Measurements from ENCODE around the gene FAM200B.

The FAM200B gene

GRCh38 chr4:15681372-15682241 lies at the start of gene FAM200B:
TSS of gene FAM200B (plus strand) at chr4:15681827. CDS start at chr4:15686978, 5,151 bp downstream.
- in situ Hi-C loops (cut with HindIII; ENCODE audit: low sequenced_read_pairs) = no loop called here

- in situ Hi-C loops (cut with HindIII; ENCODE audit: low sequenced_read_pairs) = no loop called here
These were observed 44.8 kb upstream of the FAM200B start for GRCh38 chr4:15636818-15637217.

GRCh38 chr4:15638418-15638817 lies 43.2 kb upstream of the FAM200B start:
- in situ Hi-C loops (cut with HindIII; ENCODE audit: low sequenced_read_pairs) = no loop called here

- in situ Hi-C loops (cut with HindIII; ENCODE audit: low sequenced_read_pairs) = no loop called here
These were observed 33.0 kb upstream of the FAM200B start for GRCh38 chr4:15648600-15648999.

GRCh38 chr4:15649914-15650545 lies 31.6 kb upstream of the FAM200B start:
- in situ Hi-C loops (cut with HindIII; ENCODE audit: low sequenced_read_pairs) = no loop called here

- in situ Hi-C loops (cut with HindIII; ENCODE audit: low sequenced_read_pairs) = no loop called here
These were observed 30.0 kb upstream of the FAM200B start for GRCh38 chr4:15651676-15652075.

GRCh38 chr4:15652191-15652590 lies 29.4 kb upstream of the FAM200B start:
- in situ Hi-C loops (cut with HindIII; ENCODE audit: low sequenced_read_pairs) = no loop called here

- in situ Hi-C loops (cut with HindIII; ENCODE audit: low sequenced_read_pairs) = no loop called here
These were observed 28.8 kb upstream of the FAM200B start for GRCh38 chr4:15652841-15653240.

- in situ Hi-C loops (cut with HindIII; ENCODE audit: low sequenced_read_pairs) = no loop called here
These were observed 28.2 kb upstream of the FAM200B start for GRCh38 chr4:15653420-15653819.

- in situ Hi-C loops (cut with HindIII; ENCODE audit: low sequenced_read_pairs) = no loop called here
These were observed 27.6 kb upstream of the FAM200B start for GRCh38 chr4:15653864-15654592.

GRCh38 chr4:15654593-15655222 lies 26.9 kb upstream of the FAM200B start:
- in situ Hi-C loops (cut with HindIII; ENCODE audit: low sequenced_read_pairs) = no loop called here

- in situ Hi-C loops (cut with HindIII; ENCODE audit: low sequenced_read_pairs) = no loop called here
These were observed 26.2 kb upstream of the FAM200B start, which contains the start of gene FBXL5 for GRCh38 chr4:15655223-15656037. TSS of gene FBXL5 (minus strand) at chr4:15655357. CDS start at chr4:15655287, 70 bp downstream.

- in situ Hi-C loops (cut with HindIII; ENCODE audit: low sequenced_read_pairs) = no loop called here
These were observed 25.6 kb upstream of the FAM200B start for GRCh38 chr4:15656038-15656470.

GRCh38 chr4:15657366-15657765 lies 24.3 kb upstream of the FAM200B start:
- in situ Hi-C loops (cut with HindIII; ENCODE audit: low sequenced_read_pairs) = no loop called here

- in situ Hi-C loops (cut with HindIII; ENCODE audit: low sequenced_read_pairs) = no loop called here
These were observed 23.4 kb upstream of the FAM200B start for GRCh38 chr4:15658136-15658770.

GRCh38 chr4:15658781-15659180 lies 22.8 kb upstream of the FAM200B start:
- in situ Hi-C loops (cut with HindIII; ENCODE audit: low sequenced_read_pairs) = no loop called here

GRCh38 chr4:15659768-15660570 lies 21.7 kb upstream of the FAM200B start:
- in situ Hi-C loops (cut with HindIII; ENCODE audit: low sequenced_read_pairs) = no loop called here

- in situ Hi-C loops (cut with HindIII; ENCODE audit: low sequenced_read_pairs) = no loop called here
These were observed 15.8 kb upstream of the FAM200B start for GRCh38 chr4:15665753-15666365.
